ENCODE results near the gene MAGI1.

MAGI1 gene

DNA sequence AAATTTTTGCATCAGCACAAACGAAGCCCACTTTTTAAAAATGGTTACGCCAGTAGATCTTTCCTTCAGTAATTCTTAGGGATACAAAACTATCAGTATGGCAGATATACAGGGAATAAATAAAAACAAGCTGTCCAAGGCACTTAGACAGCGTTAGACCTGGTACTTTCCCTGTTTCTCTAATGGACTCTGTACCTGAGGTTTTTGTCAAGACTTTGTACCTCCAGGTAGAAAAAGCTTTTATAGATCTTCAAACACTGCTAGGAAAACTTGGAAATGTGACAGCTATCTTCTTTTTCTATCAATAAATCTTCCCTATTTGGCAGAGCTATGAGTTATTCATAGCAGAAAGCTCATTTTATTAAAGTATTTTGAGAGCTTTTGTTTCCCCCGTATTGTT, 477.8 kb downstream of the MAGI1 start:
- H3K4me2 ChIP-seq (ENCODE audit: low read depth, low read length, poor library complexity, severe bottlenecking) = no peak overlapping the region
- H3K27ac ChIP-seq (ENCODE audit: low read depth, low read length) = no peak overlapping the region
- no peaks in the 10 kb centered on the region for H3K9me3 ChIP-seq (ENCODE audit: insufficient read depth, low read length)
- H3K79me2 ChIP-seq (ENCODE audit: insufficient read depth, low read length) = no peaks in the 10 kb centered on the region
- H3F3A ChIP-seq (ENCODE audit: insufficient read depth) = no peaks in the 10 kb centered on the region
- H3K27me3 ChIP-seq (ENCODE audit: low read length) = no peaks in the 10 kb centered on the region
- no peak overlapping the region for H2AFZ ChIP-seq (ENCODE audit: low read depth, low read length, severe bottlenecking)
- no peak overlapping the region for H3K9ac ChIP-seq (ENCODE audit: low read length)
- no peak for TF ChIP-seq EZH2phosphoT487 (conservative IDR thresholded peaks at IDR 0.05; ENCODE audit: low read length)
- TF ChIP-seq, protein P1, sequence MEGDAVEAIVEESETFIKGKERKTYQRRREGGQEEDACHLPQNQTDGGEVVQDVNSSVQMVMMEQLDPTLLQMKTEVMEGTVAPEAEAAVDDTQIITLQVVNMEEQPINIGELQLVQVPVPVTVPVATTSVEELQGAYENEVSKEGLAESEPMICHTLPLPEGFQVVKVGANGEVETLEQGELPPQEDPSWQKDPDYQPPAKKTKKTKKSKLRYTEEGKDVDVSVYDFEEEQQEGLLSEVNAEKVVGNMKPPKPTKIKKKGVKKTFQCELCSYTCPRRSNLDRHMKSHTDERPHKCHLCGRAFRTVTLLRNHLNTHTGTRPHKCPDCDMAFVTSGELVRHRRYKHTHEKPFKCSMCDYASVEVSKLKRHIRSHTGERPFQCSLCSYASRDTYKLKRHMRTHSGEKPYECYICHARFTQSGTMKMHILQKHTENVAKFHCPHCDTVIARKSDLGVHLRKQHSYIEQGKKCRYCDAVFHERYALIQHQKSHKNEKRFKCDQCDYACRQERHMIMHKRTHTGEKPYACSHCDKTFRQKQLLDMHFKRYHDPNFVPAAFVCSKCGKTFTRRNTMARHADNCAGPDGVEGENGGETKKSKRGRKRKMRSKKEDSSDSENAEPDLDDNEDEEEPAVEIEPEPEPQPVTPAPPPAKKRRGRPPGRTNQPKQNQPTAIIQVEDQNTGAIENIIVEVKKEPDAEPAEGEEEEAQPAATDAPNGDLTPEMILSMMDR (IDR thresholded peaks at IDR 0.05; ENCODE audit: insufficient read depth, low read length, poor library complexity, severe bottlenecking) = no peak
- H4K20me1 ChIP-seq (ENCODE audit: low read depth, low read length) = no peaks in the 10 kb centered on the region
- no peaks in the 10 kb centered on the region for H3K9me2 ChIP-seq (replicated peaks; ENCODE audit: insufficient read depth, low read length)
- no peaks in the 10 kb centered on the region for H3K36me3 ChIP-seq (ENCODE audit: low read length)
- no peak overlapping the region for H3K4me3 ChIP-seq (ENCODE audit: insufficient read depth, low read length, poor library complexity, severe bottlenecking)

DNA sequence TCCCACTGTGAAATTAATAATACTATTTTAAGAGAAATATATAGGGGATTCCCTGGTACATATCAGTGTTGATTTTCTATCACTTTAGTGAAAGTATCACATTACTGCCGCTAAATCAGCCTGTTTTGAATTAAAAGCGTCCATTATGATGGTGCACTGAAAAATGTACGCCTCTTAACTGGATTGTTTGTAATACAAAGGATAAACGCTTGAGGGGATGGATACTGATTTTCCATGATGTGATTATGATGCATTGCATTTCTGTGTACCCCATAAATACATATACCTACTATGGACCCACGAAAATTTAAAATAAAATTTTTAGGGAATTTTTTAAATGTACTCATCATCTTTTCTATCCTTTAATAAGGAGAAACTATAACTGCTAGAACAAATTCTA, 478.6 kb downstream of the MAGI1 start:
- Histone ChIP-seq H3K36me3 (ENCODE audit: low read length) (no peaks in the 10 kb centered on the region), H3F3A (ENCODE audit: insufficient read depth) (no peaks in the 10 kb centered on the region), H3K9me3 (ENCODE audit: insufficient read depth, low read length) (no peaks in the 10 kb centered on the region), H3K27me3 (ENCODE audit: low read length) (no peaks in the 10 kb centered on the region), H3K79me2 (ENCODE audit: insufficient read depth, low read length) (no peaks in the 10 kb centered on the region), H3K4me2 (ENCODE audit: low read depth, low read length, poor library complexity, severe bottlenecking) (no peak overlapping the region), H3K4me3 (ENCODE audit: insufficient read depth, low read length, poor library complexity, severe bottlenecking) (no peak overlapping the region), H3K9me2 (replicated peaks; ENCODE audit: insufficient read depth, low read length) (no peaks in the 10 kb centered on the region), H3K27ac (ENCODE audit: low read depth, low read length) (no peak overlapping the region), H3K9ac (ENCODE audit: low read length) (no peak overlapping the region), H2AFZ (ENCODE audit: low read depth, low read length, severe bottlenecking) (no peak overlapping the region), H4K20me1 (ENCODE audit: low read depth, low read length) (no peaks in the 10 kb centered on the region)
- TF ChIP-seq EZH2phosphoT487 (conservative IDR thresholded peaks at IDR 0.05; ENCODE audit: low read length) = no peak
- TF ChIP-seq, protein P1 (IDR thresholded peaks at IDR 0.05; ENCODE audit: insufficient read depth, low read length, poor library complexity, severe bottlenecking) = no peak

DNA sequence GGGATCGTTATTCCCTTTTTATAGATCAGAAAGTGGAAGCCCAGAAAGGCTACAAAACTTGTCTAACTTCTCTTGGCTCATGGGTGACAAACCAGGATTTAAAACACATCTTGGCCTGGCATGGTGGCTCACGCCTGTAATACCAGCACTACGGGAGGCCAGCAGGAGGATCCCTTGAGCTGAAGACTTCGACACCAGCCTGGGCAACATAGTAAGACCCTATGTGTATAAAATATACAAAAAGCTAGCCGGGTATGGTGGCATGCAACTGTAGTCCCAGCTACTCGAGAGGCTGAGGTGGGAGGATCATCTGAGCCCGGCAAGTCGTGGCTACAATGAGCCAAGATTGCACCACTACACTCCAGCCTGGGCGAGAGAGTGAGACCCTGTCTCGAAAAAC, 479.1 kb downstream of the MAGI1 start:
- Histone ChIP-seq H3K4me2 (ENCODE audit: low read depth, low read length, poor library complexity, severe bottlenecking) (no peak overlapping the region), H3K9me2 (replicated peaks; ENCODE audit: insufficient read depth, low read length) (no peaks in the 10 kb centered on the region)

More for the DNA sequence above, 479.1 kb downstream of the MAGI1 start:
- H3K27ac ChIP-seq (ENCODE audit: low read depth, low read length) = no peak overlapping the region
- TF ChIP-seq, protein P1 (IDR thresholded peaks at IDR 0.05; ENCODE audit: insufficient read depth, low read length, poor library complexity, severe bottlenecking) = no peak
- TF ChIP-seq EZH2phosphoT487 (conservative IDR thresholded peaks at IDR 0.05; ENCODE audit: low read length) = no peak
- H3K27me3 ChIP-seq (ENCODE audit: low read length) = no peaks in the 10 kb centered on the region
- no peaks in the 10 kb centered on the region for H3K79me2 ChIP-seq (ENCODE audit: insufficient read depth, low read length)
- H2AFZ ChIP-seq (ENCODE audit: low read depth, low read length, severe bottlenecking) = no peak overlapping the region
- H3K4me3 ChIP-seq (ENCODE audit: insufficient read depth, low read length, poor library complexity, severe bottlenecking) = no peak overlapping the region
- H3K9me3 ChIP-seq (ENCODE audit: insufficient read depth, low read length) = no peaks in the 10 kb centered on the region
- H3K36me3 ChIP-seq (ENCODE audit: low read length) = no peaks in the 10 kb centered on the region
- no peak overlapping the region for H3K9ac ChIP-seq (ENCODE audit: low read length)
- H3F3A ChIP-seq (ENCODE audit: insufficient read depth) = no peaks in the 10 kb centered on the region
- H4K20me1 ChIP-seq (ENCODE audit: low read depth, low read length) = no peaks in the 10 kb centered on the region
